GM19372 (cell line): ENCODE measurements around the gene MYO16.

Experiments used
- ATAC-seq: cut with Tn5 transposase; IDR thresholded peaks from one replicate; pipeline ENCODE4 v1.9.1; 2021; ENCODE audit warnings: mild to moderate bottlenecking, low read depth, moderate library complexity; ENCODE audit not compliant: unreplicated experiment

Gene MYO16

DNA sequence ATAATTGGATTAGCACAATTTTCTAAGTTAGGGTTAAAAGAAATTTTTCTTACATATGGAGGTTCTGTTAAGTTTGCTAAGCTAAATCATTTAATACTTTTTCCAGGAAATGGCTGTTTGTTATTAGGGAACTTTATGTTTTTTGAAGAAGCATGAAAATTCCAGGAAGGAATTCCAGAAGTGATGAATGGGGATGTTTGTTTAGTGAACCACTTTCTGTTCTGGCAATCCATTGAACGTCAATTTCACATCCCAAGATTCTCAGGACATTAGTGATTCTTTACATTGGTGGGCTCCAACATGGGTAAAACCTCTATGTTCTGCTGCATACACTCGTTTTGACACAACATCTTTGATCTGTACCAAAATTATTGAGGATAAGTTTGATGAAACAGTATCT lies 622.5 kb downstream of the MYO16 start:
- ATAC-seq: no peak

DNA sequence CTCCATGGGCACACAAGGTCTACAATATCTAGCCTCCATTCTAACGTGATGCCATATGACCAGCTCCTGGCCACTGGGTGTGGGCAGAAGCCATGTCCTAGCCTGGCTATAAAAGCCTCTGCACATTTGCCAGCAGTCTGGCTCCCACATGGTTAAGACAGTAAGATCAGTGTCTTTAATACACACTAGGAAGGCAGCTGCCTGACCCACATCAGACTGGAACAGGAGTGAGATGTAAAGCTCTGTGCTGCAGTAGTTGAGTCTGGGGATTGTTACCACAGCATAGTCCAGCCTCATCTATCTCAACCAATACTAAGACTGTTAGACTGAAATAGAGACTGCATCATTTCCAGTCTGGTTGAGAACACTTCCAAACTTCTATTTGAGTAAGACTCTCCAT lies 623.9 kb downstream of the MYO16 start:
- no peak for ATAC-seq

DNA sequence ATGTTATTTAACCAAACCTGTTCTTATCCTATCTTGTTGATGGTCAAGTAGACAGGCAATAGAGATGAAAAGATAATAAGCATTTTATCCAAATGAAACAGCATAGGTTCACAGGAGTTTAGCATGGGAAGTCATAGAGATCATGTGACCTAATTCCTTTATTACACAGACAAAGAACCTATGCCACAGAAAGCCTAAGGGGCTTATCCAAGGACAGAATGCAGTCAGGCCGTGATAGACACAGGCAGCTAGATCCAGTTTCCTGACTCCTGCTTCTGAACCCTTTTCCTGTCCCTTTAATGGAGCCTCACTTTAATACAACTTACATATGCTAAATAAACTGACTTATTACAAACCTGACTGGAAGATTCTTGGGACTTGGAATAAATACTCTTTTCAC lies 624.9 kb downstream of the MYO16 start:
- ATAC-seq: no peak

DNA sequence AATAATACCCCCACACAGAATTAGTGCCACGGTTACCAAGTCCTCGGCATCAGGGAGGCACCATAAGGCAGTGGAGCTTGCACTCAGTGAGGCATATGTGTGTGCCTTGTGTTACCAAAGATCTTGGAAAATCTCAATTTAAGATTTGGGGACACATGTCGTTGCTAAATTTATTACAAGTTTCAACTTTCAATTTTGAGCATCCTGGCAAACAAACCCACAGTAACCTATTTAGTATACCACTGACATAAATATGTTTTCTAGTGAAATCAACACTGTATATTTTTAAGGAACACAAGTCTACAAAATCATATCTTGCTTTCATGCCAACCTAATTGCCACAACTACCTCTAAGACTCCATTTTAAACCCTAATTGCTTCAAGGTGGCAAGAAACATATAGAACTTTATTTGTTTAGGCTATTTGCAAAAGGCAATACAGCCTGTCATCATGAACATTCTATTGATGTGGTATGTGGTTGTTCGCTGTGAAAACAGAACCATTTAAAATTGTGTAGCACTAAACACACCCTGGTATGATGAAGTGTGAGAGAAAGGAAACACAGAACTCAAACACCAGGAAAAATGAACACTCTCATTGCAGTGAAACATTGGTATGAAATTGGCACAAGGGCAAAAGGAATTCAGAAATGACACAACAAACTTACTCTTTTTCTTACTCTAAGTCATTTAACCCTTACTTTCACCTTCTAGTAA lies 625.9 kb downstream of the MYO16 start:
- ATAC-seq: no peak

DNA sequence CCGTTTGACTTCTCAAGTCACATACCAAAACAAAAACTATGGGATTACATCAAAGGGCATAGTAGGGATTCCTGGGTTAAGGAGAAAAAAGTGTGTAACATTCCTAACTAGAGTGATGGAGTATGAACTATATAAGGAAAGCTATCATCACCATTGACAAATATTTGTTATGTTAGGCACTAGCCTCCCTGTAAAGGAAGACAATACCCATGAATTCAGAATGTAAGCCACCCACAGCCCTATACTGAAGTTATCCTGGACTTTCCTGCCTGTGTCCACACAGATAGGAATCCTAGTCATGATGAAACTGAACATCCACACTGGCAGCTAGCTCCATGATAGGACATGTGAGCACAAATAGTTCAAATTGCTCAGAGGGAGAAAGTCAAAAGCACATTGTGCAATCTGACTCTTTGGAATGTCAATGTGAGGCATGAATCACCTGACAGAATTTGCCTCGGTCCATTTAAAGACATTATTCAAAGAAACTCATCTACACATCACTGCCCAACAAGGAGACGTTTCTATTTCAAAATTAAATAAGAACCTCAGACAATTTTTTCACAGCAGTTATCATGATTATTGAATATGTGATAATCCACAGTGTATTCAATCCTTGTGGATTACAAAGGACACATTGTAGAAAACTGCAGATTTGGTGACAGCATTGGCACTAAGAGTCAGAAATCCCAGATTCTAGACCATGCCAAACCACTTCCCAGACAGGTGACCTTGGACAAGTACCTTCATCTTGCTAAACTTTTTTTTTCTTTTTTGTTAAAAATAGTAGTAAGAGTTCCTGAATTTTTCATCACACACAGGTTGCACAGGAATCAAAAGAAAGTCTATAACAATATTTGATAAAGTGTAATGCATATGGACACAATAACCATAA lies 627.7 kb downstream of the MYO16 start:
- no peak for ATAC-seq
